Activated effector memory CD4-positive, alpha-beta T cell treated with anti-CD3 and anti-CD28 coated beads, Interleukin-2, amount 50 U/mL, for 16 hours (primary cell): ENCODE data around the gene HPX.

Experiments used
- DNase-seq: peaks from one replicate; pipeline ENCODE4 v3.0.0-alpha.2; 2020

HPX gene, protein sequence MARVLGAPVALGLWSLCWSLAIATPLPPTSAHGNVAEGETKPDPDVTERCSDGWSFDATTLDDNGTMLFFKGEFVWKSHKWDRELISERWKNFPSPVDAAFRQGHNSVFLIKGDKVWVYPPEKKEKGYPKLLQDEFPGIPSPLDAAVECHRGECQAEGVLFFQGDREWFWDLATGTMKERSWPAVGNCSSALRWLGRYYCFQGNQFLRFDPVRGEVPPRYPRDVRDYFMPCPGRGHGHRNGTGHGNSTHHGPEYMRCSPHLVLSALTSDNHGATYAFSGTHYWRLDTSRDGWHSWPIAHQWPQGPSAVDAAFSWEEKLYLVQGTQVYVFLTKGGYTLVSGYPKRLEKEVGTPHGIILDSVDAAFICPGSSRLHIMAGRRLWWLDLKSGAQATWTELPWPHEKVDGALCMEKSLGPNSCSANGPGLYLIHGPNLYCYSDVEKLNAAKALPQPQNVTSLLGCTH

DNA sequence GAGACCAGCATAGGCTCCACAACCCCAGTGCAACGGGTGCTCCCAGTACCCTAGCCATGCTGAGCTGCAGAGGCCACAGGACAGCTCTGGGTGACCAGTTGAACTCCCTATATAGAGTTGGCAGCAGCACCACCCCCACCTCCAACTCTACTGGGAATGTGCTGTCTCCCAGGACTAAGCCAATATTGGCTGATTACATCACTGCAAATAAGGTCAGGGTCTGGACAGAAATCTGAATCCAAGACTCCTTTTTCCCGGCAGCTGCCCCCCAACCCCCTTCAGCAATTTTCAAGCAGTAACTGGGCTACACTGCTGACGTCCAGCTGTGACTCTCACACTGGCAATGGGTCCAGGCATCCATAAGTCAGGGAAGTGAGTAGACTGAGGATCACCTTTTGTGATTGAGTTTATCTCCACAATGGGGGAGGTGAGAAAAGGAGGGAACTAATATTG is at the start of gene HPX:
Gene HPX (minus strand): TSS at position 82 of the 453 bp plus-strand sequence. CDS start 24 bp downstream, at position 58.
- no peak for DNase-seq

- no peak for DNase-seq
Measured at GRCh38 chr11:6489306-6489705, 48.5 kb upstream of the HPX start.

- DNase-seq = no peak
Measured at GRCh38 chr11:6488821-6489220, 48.0 kb upstream of the HPX start.

GRCh38 chr11:6488342-6488741 is 47.6 kb upstream of the HPX start:
- DNase-seq = no peak

DNA sequence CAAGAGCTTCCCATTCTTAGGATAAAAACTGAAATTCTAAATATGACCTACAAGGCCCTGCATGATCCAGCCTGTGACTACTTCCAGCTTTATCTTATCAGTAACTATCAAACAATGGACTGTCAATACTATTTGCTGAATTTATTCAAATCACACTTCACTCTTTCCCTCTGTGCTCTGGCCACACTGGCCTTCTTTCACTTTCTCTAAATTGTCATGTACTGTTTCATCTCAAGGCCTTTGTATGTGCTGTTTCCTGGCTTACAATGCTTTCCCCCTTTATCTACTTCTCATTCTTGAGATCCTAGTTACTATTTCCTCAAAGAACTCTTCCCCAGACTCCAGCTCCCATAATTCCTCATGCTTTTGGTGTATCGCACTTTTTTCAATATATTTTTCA is 46.2 kb upstream of the HPX start:
- no peak for DNase-seq

DNA sequence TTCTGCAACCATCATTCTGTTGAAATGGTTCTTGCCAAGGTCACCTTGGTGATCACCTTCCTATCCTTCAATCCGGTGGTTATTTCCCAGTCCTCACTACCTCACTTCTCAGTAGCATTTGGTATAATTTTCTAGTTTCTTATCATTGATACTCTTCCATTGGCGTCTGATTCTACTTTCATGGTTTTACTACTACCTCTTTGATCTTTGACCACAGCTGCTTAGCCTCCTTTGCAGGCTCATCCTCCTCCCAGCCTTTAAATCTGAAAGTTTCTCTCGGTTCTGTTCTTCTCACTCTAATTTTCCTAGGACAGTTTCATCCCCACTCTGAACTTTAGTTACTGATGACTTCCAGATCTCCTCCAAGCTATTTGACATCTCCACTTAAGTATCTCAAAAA is 45.5 kb upstream of the HPX start:
- no peak for DNase-seq

DNA sequence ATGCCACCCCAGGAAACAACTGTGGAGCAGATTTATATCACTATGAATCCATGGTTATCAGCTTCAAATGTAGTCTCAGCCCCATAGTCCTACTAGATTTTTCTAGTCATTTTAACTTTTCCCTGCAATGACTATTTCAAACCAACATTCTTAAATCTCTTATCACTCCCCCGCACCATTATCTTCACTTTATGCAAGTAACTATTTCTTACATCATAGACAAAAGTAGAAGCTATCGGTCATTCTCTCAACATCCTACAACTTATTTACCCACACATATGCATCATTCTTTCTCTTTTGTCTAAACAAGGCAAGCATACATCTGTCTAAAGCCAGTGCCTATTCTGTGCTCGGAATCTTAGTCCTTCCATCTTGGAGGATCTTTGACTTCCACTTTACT is 44.9 kb upstream of the HPX start:
- DNase-seq = no peak

DNA sequence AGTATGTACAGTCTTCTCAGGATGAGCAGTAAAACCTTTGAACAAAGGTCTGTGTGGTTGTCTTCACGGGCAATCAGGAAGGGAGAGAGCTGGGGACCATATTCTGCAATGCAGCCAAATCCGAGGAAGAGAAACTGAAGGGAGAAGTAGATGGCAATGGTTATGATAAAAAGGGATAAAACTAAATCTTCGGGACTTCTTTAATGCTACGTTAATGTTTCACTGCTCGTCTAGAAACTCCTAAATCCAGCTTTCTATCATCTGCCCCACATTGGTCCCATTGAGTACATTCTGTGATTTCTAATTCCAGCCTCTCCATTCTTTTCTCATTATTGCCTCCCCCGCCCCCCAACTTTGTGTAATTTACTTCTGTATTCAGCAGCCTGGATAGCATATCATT is 42.2 kb upstream of the HPX start:
- no peak for DNase-seq

- no peak for DNase-seq
Measured at GRCh38 chr11:6482441-6482840, 41.7 kb upstream of the HPX start.

DNA sequence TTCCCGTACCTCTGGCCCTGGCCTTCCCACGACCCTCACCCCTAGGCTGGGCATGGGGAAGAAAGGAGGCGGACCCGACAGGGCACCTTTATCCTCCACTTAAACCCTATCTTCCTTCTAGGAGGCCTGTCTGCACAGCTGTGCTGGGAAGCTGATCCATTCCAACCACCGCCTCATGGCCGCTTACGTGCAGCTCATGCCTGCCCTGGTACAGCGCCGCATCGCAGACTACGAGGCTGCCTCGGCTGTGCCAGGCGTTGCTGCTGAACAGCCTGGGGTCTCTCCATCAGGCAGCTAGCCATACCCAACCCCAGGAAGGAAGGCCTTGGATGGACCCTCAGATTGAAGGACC is 41.1 kb upstream of the HPX start:
- peak; percentile 67 for DNase-seq

DNA sequence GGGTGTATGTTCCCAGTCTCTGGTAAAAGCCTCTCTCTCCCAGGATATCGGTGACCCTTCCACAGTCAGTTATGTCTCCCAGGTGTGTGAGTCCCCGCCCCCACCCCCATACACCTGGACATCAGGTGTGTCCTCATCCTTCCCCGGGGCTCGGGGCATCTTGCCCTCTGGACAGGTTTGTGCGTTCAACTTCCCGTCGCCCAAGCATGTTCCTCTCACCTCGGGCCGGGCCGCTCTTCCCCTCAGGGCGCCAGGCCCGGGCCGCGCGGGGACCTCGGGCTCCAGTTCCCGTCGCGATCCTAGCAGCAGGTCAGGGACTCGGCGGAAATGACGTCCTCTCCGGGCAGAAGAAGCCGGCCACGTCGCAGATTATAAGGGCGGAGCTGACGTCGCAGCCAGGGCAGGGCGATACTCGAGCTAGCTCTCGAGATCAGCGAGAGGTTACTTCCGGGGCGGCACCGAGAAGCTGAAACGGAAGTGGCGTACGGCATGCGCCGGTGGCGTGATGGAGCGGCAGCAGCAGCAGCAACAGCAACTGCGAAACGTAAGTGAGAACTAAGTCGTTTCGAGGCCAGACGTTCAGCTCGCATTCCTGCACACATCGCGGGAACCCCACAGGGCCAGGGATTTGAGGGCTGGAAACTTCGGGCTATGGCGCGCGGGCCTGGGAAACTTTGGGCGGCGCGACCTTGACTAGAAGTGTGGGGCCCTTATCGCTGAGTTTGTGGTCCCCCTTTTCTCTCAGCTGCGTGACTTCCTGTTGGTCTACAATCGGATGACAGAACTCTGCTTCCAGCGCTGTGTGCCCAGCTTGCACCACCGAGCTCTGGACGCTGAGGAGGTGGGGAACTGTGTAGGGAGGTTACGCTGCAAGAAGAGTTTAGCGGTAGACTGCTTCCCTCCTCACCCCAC is 40.5 kb upstream of the HPX start, which contains the start of the genes ARFIP2 and TIMM10B:
Gene ARFIP2 (minus strand): TSS at position 320 of the 912 bp plus-strand sequence. CDS start 910 bp downstream, outside the sequence.
Gene TIMM10B (plus strand): TSS at position 490 of the 912 bp plus-strand sequence. CDS start 16 bp downstream, at position 506.
- peak; percentile 99 for DNase-seq

DNA sequence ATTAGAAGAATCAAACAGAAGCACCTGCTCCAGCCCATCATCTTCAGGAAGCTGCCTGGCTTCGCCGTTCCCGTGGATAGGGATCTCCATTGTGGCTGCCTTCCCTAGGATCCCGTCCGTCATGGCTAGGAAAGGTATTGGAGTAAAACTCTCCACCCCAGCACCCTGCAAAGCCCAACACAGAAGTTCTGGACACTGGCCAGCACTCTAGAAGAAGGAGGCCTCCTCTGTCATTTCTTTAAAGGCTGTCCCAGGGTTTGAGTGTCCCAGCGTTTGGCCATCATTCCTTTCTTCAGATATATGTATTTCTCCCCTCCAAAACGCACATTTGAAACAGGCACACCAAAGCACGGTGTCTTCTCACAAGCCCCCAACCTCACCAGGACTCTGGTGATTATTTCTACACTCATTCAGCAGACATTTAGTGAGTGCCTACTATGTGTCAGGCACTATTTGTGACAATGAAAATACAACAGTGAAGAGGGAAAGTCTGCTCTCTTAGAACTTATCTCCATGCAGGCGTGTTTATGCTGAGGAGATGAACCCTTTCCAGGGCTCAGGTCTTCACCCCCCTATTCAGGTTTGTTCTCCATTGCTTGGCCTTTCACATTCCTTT is 39.6 kb upstream of the HPX start:
- no peak for DNase-seq

- no peak for DNase-seq
Measured at GRCh38 chr11:6476571-6476970, 35.8 kb upstream of the HPX start.

- DNase-seq = no peak
Measured at GRCh38 chr11:6475936-6476335, 35.1 kb upstream of the HPX start.

- no peak for DNase-seq
Measured at GRCh38 chr11:6474806-6475500, 34.2 kb upstream of the HPX start.

- DNase-seq = no peak
Measured at GRCh38 chr11:6474413-6474792, 33.6 kb upstream of the HPX start.

DNA sequence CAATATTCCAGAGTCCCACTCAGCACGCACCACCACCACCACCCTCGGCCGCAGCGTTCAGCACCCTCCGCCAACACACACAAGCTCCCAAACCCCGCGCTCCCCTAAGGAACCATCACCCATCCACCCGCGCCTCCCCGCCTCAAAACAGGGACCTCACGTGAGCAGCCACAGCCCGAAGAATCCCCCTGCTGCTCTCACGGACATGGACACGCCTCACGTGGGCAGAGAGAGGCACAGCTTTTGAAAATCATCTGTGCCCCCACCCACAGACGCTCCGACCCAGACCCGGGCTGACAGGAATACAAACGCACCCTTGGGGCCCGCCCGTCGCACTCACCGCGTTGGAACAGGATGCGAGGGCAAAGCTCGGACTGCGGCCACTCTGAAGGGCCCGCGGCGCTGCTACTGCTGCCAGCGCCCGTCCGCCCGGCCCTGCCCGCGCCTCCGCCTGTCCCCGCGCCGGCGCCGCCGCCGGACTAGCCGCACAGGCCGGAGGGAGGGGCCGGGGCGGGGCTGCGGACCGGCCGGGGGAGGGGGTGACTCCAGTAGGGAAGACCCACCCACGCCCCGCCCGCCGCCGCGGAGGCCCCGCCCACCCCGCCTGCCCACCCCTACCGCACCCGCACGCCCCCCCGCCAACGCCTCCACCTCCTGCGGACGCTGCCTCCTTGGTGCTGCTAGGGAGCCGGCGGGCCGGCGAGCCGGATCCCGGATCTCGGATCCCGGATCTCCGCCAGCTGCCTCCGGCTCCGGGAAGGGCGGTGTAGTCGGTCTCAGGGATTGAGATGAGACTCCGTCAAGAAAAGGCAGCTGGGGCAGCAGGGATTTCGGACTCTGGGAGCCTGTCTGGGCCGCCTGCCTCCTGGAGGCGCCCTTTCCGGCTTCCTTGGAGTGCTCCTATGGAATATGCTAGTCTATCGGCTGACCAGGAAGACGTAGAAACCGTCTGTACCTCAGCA is 32.9 kb upstream of the HPX start, which contains the start of gene TRIM3:
Gene TRIM3 (minus strand): TSS at position 491 of the 962 bp plus-strand sequence. CDS start 8,246 bp downstream, outside the sequence.
- peak; percentile 92 for DNase-seq

DNA sequence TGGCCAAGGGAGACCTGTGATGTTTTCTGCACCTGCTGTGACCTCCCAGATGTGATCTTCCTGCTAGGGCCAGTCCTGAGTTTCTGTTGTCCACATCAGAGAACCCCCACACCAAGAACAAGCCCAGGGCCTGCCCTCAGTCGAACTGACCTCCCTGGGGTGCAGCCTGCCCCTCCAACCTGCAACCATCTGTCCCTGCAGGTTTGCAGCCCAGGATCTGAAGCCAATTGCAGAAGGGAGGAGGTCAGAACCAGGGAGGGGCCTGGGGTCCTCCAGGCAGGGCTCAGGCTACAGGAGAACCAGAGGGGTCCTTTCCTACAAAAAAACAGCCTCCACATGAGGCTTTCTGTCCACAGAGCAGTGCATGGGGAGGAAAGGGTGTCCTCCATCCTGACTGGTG is 32.1 kb upstream of the HPX start:
- no peak for DNase-seq

DNA sequence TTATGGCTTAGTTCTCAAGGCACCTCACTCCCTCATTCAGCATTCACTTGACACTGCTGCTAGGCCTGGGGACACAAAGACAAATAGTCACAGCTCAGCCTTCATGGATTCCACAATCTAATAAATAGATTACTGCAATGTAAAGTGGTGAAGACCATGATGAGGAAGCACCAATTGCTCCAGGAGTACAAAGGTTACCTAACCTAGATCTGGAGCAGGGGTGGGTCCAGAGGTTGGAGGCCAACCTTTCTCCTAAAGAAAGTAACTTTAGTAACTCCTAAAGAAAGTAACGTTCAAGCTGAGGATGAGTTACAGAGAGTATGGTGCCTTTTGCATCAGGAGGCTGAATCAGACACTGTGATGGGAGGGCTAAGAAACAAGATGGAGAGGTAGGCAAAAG is 28.8 kb upstream of the HPX start:
- no peak for DNase-seq

DNA sequence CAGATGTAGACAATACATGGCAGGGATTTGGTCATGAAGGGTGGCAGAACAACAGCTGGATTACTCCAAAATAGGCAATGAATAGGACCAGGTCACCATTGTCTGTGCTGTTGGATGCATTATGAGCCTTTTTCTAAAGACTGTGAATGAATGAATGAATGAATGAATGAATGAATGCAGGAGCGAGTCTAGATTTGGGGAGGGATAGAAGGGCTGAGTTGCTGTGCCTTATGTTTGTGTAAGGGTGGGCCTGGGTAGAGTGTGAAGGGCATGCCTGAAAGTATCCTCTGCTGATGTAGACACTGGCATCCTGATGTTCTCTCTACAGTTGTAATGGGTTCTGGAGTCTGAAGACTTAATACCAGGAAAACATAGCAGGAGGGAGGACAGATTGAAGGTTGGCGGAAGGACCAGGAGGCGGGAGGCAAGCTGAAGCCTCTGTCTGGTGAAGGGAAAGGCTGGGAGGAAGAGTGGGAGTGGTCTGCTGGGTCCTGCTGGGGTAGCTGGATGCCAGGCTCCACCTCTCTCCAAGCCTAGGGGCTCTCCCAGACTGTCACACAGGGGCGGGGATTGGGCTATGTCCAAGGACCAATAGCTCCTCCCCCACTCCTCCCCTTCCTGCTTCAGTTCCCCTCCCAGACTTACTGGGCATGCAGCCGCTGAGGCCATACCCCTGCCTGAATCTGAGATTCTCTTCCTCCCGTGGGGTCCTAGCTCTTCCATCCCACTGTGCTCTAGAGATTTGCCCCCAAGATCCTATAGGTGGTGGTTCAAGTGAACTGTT is 28.1 kb upstream of the HPX start:
- DNase-seq = no peak
